SK-N-MC (cell line): ENCODE results near the gene PCNX2.

Experiments used
- EZH2 ChIP-seq: fragments of 200-600 bp; sonication (generic); IDR thresholded peaks from one replicate; pipeline ENCODE4 v1.6.1; 2017; ENCODE audit warnings: antibody characterized with exemption
- FOXP2 ChIP-seq: optimal IDR thresholded peaks from 2 replicates; pipeline ENCODE3; 2011; ENCODE audit warnings: mild to moderate bottlenecking, moderate library complexity; ENCODE audit not compliant: insufficient read depth; ENCODE audit errors: extremely low read length, control extremely low read depth
- POLR2AphosphoS5 ChIP-seq: IDR thresholded peaks from 2 replicates; pipeline ENCODE4 v1.6.1; 2012; ENCODE audit warnings: mild to moderate bottlenecking, low read depth, low read length, borderline replicate concordance

GRCh38 chr1:233004451-233004850, 291.1 kb downstream of the PCNX2 start:
- TF ChIP-seq EZH2 (no peak), POLR2AphosphoS5 (no peak), FOXP2 (no peak)
